HepG2 (cell line): ENCODE results near the gene DLG4. TPM values are rescaled to one million over a fixed set of nuclear protein-coding genes. Genes with fewer than 3 reads are reported as not detected.

Experiments used
- ARNT ChIP-seq: fragments of 450-650 bp; IDR thresholded peaks from 2 replicates; pipeline ENCODE4 v1.6.1; 2017
- EED ChIP-seq: sonication (generic); formaldehyde crosslinking; IDR thresholded peaks from 2 replicates; pipeline ENCODE4 v1.5.0; 2020; ENCODE audit warnings: mild to moderate bottlenecking, missing genetic modification reagents
- FLYWCH1 ChIP-seq: sonication (generic); formaldehyde crosslinking; IDR thresholded peaks from 2 replicates; pipeline ENCODE4 v1.8.1; 2023; ENCODE audit warnings: mild to moderate bottlenecking, missing genetic modification reagents
- GABPB1 ChIP-seq: IDR thresholded peaks from 2 replicates; pipeline ENCODE4 v1.6.1; 2016; ENCODE audit warnings: mild to moderate bottlenecking, missing genetic modification reagents, moderate library complexity, missing compliant biosample characterization
- HOMEZ ChIP-seq: IDR thresholded peaks from 2 replicates; pipeline ENCODE4 v1.6.1; 2016; ENCODE audit warnings: low read depth
- KDM2A ChIP-seq: sonication (generic); formaldehyde crosslinking; IDR thresholded peaks from 2 replicates; pipeline ENCODE4 v1.4.0; 2020; ENCODE audit warnings: low read depth, missing genetic modification reagents, borderline replicate concordance
- NR2F2 ChIP-seq: IDR thresholded peaks from 2 replicates; pipeline ENCODE4 v1.6.1; 2012; ENCODE audit warnings: low read depth, inconsistent platforms, borderline replicate concordance
- PHF5A ChIP-seq: IDR thresholded peaks from one replicate; pipeline ENCODE4 v1.6.1; 2018; ENCODE audit warnings: low read depth, missing genetic modification reagents; ENCODE audit not compliant: unreplicated experiment
- POLR2AphosphoS5 ChIP-seq: IDR thresholded peaks from 2 replicates; pipeline ENCODE4 v1.6.1; 2012; ENCODE audit warnings: low read depth, low read length
- RBM22 ChIP-seq: fragments of 200-400 bp; formaldehyde crosslinking; optimal IDR thresholded peaks from 2 replicates; pipeline ENCODE3; 2017; ENCODE audit warnings: mild to moderate bottlenecking, low read length, moderate library complexity
- SMYD3 ChIP-seq: sonication (generic); formaldehyde crosslinking; IDR thresholded peaks from 2 replicates; pipeline ENCODE4 v1.8.1; 2023; ENCODE audit warnings: mild to moderate bottlenecking, missing genetic modification reagents
- ZNF567 ChIP-seq: sonication (generic); formaldehyde crosslinking; IDR thresholded peaks from 2 replicates; pipeline ENCODE4 v1.8.1; 2023; ENCODE audit warnings: mild to moderate bottlenecking, missing genetic modification reagents, borderline replicate concordance
- ZNF644 ChIP-seq: IDR thresholded peaks from 2 replicates; pipeline ENCODE4 v1.6.1; 2016; ENCODE audit warnings: low read depth
- ZNF83 ChIP-seq: sonication (generic); formaldehyde crosslinking; IDR thresholded peaks from 2 replicates; pipeline ENCODE4 v1.4.0; 2020; ENCODE audit warnings: missing genetic modification reagents, mild to moderate bottlenecking, borderline replicate concordance
- ZNF841 ChIP-seq: sonication (generic); formaldehyde crosslinking; IDR thresholded peaks from 2 replicates; pipeline ENCODE4 v1.8.1; 2023; ENCODE audit warnings: missing genetic modification reagents, borderline replicate concordance
- polyA plus RNA-seq, 8 experiments: library from polyadenylated mRNA; depleted of rRNA in 3 of 8; stranded (reverse) in 7 of 8; unstranded in 1 of 8; fragments of >200 nt; fragmentation: Illumina TruSeq in 4 of 8; extraction: Trizol in 4 of 8; gene quantifications; 2 replicates each; pipeline versions ENCODE4 v1.2.1 to v1.2.3, GENCODE V29; 2011 to 2016; ENCODE audit warnings: low read depth in 4 of 8, missing spikeins in 1 of 8, mixed read lengths in 1 of 8; ENCODE audit not compliant: insufficient read depth in 1 of 8
- total RNA-seq, 5 experiments: library from RNA; depleted of rRNA; stranded (reverse); fragments of >200 nt; fragmentation: Illumina TruSeq; extraction: Trizol; gene quantifications; 2 replicates each; pipeline ENCODE4 v1.2.3, GENCODE V29; 2016; ENCODE audit warnings: low read depth in 1 of 5
- TF ChIP-seq, protein P1 (sequence below): IDR thresholded peaks from 2 replicates; pipeline ENCODE4 v1.6.1; 2016; ENCODE audit warnings: low read depth, control low read depth
- TF ChIP-seq, protein P2 (sequence below), 2 experiments: fragments of 450-650 bp in 1 of 2; sonication (generic) in 1 of 2; formaldehyde crosslinking in 1 of 2; IDR thresholded peaks; 2 replicates each; pipeline versions ENCODE4 v1.6.1 to v1.8.0; 2016 to 2022; ENCODE audit warnings: antibody characterized with exemption in 1 of 2, mild to moderate bottlenecking in 1 of 2, missing genetic modification reagents in 1 of 2

The DLG4 gene
- total and polyA plus RNA-seq, 2 of the 13 experiments (the other 11 are each of a cell fraction or from before 2014, with no cell fraction given), result 0.71 to 4.3 TPM

- TF ChIP-seq HOMEZ (CRISPR knock-in tag) (peak; percentile 66), NR2F2 (no peak), FLYWCH1 (CRISPR knock-in tag) (no peak), ZNF83 (CRISPR knock-in tag) (no peak; the same call in 1 of the 2 replicates), POLR2AphosphoS5 (peak; percentile 84), ZNF644 (CRISPR knock-in tag) (no peak), GABPB1 (CRISPR knock-in tag) (peak; percentile 83), SMYD3 (CRISPR knock-in tag) (no peak), RBM22 (peak; percentile 84), ARNT (no peak), ZNF567 (CRISPR knock-in tag) (no peak), PHF5A (CRISPR knock-in tag) (peak; percentile 89), EED (CRISPR knock-in tag) (no peak), ZNF841 (CRISPR knock-in tag) (no peak), KDM2A (peak; percentile 100)
- TF ChIP-seq, protein P1, sequence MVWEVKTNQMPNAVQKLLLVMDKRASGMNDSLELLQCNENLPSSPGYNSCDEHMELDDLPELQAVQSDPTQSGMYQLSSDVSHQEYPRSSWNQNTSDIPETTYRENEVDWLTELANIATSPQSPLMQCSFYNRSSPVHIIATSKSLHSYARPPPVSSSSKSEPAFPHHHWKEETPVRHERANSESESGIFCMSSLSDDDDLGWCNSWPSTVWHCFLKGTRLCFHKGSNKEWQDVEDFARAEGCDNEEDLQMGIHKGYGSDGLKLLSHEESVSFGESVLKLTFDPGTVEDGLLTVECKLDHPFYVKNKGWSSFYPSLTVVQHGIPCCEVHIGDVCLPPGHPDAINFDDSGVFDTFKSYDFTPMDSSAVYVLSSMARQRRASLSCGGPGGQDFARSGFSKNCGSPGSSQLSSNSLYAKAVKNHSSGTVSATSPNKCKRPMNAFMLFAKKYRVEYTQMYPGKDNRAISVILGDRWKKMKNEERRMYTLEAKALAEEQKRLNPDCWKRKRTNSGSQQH (CRISPR knock-in tag), result 0 out of 2 replicates have a peak, but pooled peaks have one; percentile 39
- TF ChIP-seq, protein P2, sequence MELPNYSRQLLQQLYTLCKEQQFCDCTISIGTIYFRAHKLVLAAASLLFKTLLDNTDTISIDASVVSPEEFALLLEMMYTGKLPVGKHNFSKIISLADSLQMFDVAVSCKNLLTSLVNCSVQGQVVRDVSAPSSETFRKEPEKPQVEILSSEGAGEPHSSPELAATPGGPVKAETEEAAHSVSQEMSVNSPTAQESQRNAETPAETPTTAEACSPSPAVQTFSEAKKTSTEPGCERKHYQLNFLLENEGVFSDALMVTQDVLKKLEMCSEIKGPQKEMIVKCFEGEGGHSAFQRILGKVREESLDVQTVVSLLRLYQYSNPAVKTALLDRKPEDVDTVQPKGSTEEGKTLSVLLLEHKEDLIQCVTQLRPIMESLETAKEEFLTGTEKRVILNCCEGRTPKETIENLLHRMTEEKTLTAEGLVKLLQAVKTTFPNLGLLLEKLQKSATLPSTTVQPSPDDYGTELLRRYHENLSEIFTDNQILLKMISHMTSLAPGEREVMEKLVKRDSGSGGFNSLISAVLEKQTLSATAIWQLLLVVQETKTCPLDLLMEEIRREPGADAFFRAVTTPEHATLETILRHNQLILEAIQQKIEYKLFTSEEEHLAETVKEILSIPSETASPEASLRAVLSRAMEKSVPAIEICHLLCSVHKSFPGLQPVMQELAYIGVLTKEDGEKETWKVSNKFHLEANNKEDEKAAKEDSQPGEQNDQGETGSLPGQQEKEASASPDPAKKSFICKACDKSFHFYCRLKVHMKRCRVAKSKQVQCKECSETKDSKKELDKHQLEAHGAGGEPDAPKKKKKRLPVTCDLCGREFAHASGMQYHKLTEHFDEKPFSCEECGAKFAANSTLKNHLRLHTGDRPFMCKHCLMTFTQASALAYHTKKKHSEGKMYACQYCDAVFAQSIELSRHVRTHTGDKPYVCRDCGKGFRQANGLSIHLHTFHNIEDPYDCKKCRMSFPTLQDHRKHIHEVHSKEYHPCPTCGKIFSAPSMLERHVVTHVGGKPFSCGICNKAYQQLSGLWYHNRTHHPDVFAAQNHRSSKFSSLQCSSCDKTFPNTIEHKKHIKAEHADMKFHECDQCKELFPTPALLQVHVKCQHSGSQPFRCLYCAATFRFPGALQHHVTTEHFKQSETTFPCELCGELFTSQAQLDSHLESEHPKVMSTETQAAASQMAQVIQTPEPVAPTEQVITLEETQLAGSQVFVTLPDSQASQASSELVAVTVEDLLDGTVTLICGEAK (IDR thresholded peaks at IDR 0.05), result no peak
- TF ChIP-seq, protein P2 (CRISPR knock-in tag; IDR thresholded peaks at IDR 0.05), result 0 out of 2 replicates have a peak, but pooled peaks have one; percentile 56
Observed at GRCh38 chr17:7242717-7243452, 23.2 kb upstream of the DLG4 start (continued).
